MCF 10A (cell line): ENCODE results near the gene RAB11FIP2. TPM values are rescaled to one million over a fixed set of nuclear protein-coding genes. Genes with fewer than 3 reads are reported as not detected.

Experiments
- BruUV-seq: library from RNA; stranded (reverse); fragments of 400-500 nt; replicated peaks from 2 replicates; lab custom pipeline; 2021; lab: Mats Ljungman, UMichigan
- CTCF ChIA-PET: fragments of 300-600 bp; sonication (Branson Sonifier 250); formaldehyde crosslinking; extraction: SDS; loops from one replicate; lab custom pipeline; 2021; ENCODE audit warnings: antibody characterized with exemption, inconsistent platforms; lab: Yijun Ruan, JAX
- POLR2A ChIA-PET: fragments of 300-600, 350-650 bp; sonication (Branson Sonifier 250); formaldehyde crosslinking; extraction: SDS; loops from one replicate; lab custom pipeline; 2020; ENCODE audit warnings: antibody characterized with exemption, inconsistent platforms; lab: Yijun Ruan, JAX
- DNase-seq: peaks from one replicate; pipeline ENCODE4 v3.0.0-alpha.2; 2018; ENCODE audit not compliant: unreplicated experiment
- H3K27ac Mint-ChIP-seq: one replicate; pipeline ENCODE4 v1.8.0; 2022; ENCODE audit warnings: mild to moderate bottlenecking, low read depth, mixed read lengths; ENCODE audit not compliant: unreplicated experiment
- H3K27me3 Mint-ChIP-seq: one replicate; pipeline ENCODE4 v1.8.0; 2022; ENCODE audit warnings: mixed read lengths; ENCODE audit not compliant: insufficient read depth, unreplicated experiment
- H3K36me3 Mint-ChIP-seq: one replicate; pipeline ENCODE4 v1.8.0; 2022; ENCODE audit warnings: mild to moderate bottlenecking, moderate library complexity, mixed read lengths; ENCODE audit not compliant: insufficient read depth, unreplicated experiment
- H3K4me1 Mint-ChIP-seq: one replicate; pipeline ENCODE4 v1.8.0; 2022; ENCODE audit warnings: mixed read lengths; ENCODE audit not compliant: insufficient read depth, unreplicated experiment
- H3K4me3 Mint-ChIP-seq: one replicate; pipeline ENCODE4 v1.8.0; 2022; ENCODE audit warnings: mild to moderate bottlenecking, moderate library complexity, mixed read lengths; ENCODE audit not compliant: unreplicated experiment
- H3K9me3 Mint-ChIP-seq: one replicate; pipeline ENCODE4 v1.8.0; 2022; ENCODE audit warnings: mixed read lengths; ENCODE audit not compliant: unreplicated experiment
- intact Hi-C: fragments of 100-400 bp; cut with micrococcal nuclease; formaldehyde crosslinking; loops from 2 replicates; pipeline ENCODE4 v1.14.1; 2022
- total RNA-seq: library from RNA; stranded (reverse); gene quantifications from 2 replicates; pipeline ENCODE4 v1.2.3, GENCODE V29; 2022
- TF ChIP-seq, protein P1 (sequence below): fragments of 200-600 bp; IDR thresholded peaks from one replicate; pipeline ENCODE4 v1.8.0; 2022; ENCODE audit warnings: antibody characterized with exemption, mild to moderate bottlenecking; ENCODE audit not compliant: unreplicated experiment

RAB11FIP2 gene
- total RNA-seq, 1 experiment from 2014 or later: 23.9 TPM

DNA sequence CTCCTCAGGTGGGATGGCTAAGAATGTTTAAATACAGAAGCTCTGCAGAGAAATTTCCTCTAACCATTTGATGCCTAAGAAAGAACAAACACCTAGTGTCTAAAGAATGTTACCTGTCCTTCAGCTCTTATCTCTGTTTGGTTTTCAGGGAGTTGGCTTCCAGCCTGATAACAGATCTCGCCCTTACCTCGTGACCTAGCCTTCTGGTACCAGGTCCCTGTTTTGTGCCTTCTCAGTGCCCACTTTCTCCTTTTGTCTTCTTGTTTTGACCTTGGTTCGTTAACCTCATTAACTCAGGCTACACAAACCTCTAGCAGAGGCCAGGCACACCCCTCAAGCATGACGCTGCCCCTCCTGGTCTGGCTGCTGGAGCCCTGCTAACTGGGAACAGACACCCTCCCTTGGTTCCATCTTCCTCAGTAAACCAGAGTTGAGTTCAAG is 16.1 kb upstream of the RAB11FIP2 start:
- no peak overlapping the region for H3K4me3 Mint-ChIP-seq
- CTCF ChIA-PET: interaction anchor here (0.7 kb wide), 1 partner anchor 165 kb away, joined by 3 read pairs; no protein-coding TSS in a partner anchor
- H3K27me3 Mint-ChIP-seq: no peaks in the 10 kb centered on the region
- no peak overlapping the region for H3K27ac Mint-ChIP-seq
- DNase-seq: no peak
- no TSS peak for BruUV-seq
- intact Hi-C loops: no loop called here
- no peaks in the 10 kb centered on the region for H3K4me1 Mint-ChIP-seq
- H3K9me3 Mint-ChIP-seq: no peaks in the 10 kb centered on the region
- POLR2A ChIA-PET: interaction anchor here (0.7 kb wide), 2 partner anchors 9 to 684 kb away, joined by 3 to 4 read pairs; no protein-coding TSS in a partner anchor
- TF ChIP-seq, protein P1, sequence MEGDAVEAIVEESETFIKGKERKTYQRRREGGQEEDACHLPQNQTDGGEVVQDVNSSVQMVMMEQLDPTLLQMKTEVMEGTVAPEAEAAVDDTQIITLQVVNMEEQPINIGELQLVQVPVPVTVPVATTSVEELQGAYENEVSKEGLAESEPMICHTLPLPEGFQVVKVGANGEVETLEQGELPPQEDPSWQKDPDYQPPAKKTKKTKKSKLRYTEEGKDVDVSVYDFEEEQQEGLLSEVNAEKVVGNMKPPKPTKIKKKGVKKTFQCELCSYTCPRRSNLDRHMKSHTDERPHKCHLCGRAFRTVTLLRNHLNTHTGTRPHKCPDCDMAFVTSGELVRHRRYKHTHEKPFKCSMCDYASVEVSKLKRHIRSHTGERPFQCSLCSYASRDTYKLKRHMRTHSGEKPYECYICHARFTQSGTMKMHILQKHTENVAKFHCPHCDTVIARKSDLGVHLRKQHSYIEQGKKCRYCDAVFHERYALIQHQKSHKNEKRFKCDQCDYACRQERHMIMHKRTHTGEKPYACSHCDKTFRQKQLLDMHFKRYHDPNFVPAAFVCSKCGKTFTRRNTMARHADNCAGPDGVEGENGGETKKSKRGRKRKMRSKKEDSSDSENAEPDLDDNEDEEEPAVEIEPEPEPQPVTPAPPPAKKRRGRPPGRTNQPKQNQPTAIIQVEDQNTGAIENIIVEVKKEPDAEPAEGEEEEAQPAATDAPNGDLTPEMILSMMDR: no peak
- no peaks in the 10 kb centered on the region for H3K36me3 Mint-ChIP-seq

DNA sequence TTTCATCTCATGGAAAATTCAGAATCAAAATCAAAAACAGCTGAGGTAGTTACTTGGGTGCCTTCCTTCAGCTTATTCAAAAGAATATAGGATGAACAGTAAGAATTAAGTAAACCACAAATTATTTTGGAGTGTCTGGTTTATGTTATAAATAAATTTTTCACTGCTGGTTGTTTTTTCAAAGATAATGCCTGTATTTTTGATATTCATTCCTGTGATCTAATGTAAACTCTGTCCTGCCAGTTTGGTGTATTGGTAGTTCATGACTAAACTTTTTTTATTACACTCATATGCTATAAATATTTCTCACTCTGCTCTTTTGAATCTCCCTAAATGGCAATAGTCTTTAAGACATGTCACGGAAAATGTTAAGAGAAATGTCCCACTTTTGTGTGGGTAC is 11.6 kb upstream of the RAB11FIP2 start:
- Mint-ChIP-seq H3K4me1 (peaks cover 6% of the 10 kb centered on the region), H3K36me3 (no peaks in the 10 kb centered on the region), H3K9me3 (no peaks in the 10 kb centered on the region), H3K27ac (no peak overlapping the region), H3K4me3 (no peak overlapping the region), H3K27me3 (no peaks in the 10 kb centered on the region)
- TF ChIP-seq, protein P1: no peak
- CTCF ChIA-PET: no interaction called here
- POLR2A ChIA-PET: interaction anchor here (1.4 kb wide), 1 partner anchor 15 kb away, joined by 4 read pairs; no protein-coding TSS in a partner anchor
- DNase-seq: no peak
- intact Hi-C loops: no loop called here
- BruUV-seq: no TSS peak

DNA sequence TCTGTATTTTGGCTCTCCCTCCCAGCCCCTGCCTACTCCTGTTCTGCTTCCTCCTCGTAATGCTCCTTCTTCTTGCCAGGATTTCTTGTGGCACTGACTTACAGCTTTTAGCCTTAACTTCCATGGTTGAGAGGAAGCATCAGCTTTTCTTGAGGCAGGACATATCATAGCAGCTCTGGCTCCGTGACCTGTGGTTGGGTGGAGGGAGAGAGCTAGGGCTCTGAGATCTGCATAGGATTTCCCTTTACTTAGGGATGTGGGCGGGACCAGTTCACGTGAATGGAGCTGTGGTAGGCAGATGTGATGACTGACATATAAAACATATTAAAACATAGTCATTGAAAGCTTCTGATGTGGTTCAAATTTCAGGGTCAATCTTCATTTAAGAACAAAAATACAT is 10.6 kb upstream of the RAB11FIP2 start:
- BruUV-seq: no TSS peak
- intact Hi-C loops: no loop called here
- no peaks in the 10 kb centered on the region for H3K9me3 Mint-ChIP-seq
- DNase-seq: no peak
- POLR2A ChIA-PET: interaction anchor here (1.1 to 1.4 kb wide), 2 partner anchors 14 to 15 kb away, joined by 3 to 4 read pairs; no protein-coding TSS in a partner anchor
- no peak overlapping the region for H3K4me3 Mint-ChIP-seq
- H3K27ac Mint-ChIP-seq: no peak overlapping the region
- no peaks in the 10 kb centered on the region for H3K27me3 Mint-ChIP-seq
- TF ChIP-seq, protein P1: no peak
- no peaks in the 10 kb centered on the region for H3K36me3 Mint-ChIP-seq
- CTCF ChIA-PET: interaction anchor here (0.6 kb wide), 1 partner anchor 466 kb away, joined by 4 read pairs; no protein-coding TSS in a partner anchor
- H3K4me1 Mint-ChIP-seq: peaks cover 6% of the 10 kb centered on the region

DNA sequence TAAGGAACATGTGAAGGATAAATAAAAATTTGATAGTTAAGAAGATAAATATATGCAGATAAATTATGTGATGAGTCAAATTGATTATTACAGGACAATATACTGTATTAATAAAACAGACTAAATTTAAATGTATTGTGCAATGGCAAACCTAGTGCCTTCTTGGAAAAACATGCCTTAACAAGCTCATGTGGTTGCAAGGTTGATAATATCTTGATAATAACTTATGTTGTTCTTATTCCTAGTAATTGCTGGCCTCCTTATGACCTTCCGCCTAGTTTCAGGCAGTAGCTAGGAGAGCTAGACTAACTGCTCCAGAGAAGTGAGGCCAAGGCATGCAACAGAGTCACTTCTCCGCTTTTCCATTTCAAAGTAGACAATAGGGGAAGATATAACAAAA is 7.6 kb upstream of the RAB11FIP2 start:
- TF ChIP-seq, protein P1: no peak
- H3K4me1 Mint-ChIP-seq: peaks cover 6% of the 10 kb centered on the region
- H3K9me3 Mint-ChIP-seq: no peaks in the 10 kb centered on the region
- H3K36me3 Mint-ChIP-seq: no peaks in the 10 kb centered on the region
- ChIA-PET CTCF (interaction anchor here (0.6 kb wide), 1 partner anchor 556 kb away, joined by 4 read pairs; no protein-coding TSS in a partner anchor), POLR2A (interaction anchor here (0.5 to 1.5 kb wide), 5 partner anchors 8 to 12 kb away, joined by 3 to 9 read pairs (median 4); no protein-coding TSS in a partner anchor)
- H3K27me3 Mint-ChIP-seq: no peaks in the 10 kb centered on the region
- no TSS peak for BruUV-seq
- no peak for DNase-seq
- intact Hi-C loops: no loop called here
- no peak overlapping the region for H3K4me3 Mint-ChIP-seq
- H3K27ac Mint-ChIP-seq: no peak overlapping the region
